HepG2 (cell line): Measurements from ENCODE around the gene URB1. TPM values are rescaled to one million over a fixed set of nuclear protein-coding genes. Genes with fewer than 3 reads are reported as not detected.

Experiments used
- ATAC-seq: fragments of 200-7000 bp; cut with Tn5 transposase; 3 replicates; pipeline ENCODE4 v1.9.1; 2020; ENCODE audit warnings: mild to moderate bottlenecking, moderate library complexity
- BruUV-seq: library from RNA; stranded (reverse); fragments of 400-500 nt; replicated peaks from 2 replicates; lab custom pipeline; 2021; lab: Mats Ljungman, UMichigan
- CTCF ChIA-PET: fragments of 300-600 bp; formaldehyde crosslinking; extraction: SDS; loops from one replicate; lab custom pipeline; 2021; ENCODE audit warnings: low total read pairs, inconsistent platforms, low intra/inter-chr PET ratio; lab: Yijun Ruan, JAX
- POLR2A ChIA-PET: fragments of 350-600 bp; sonication (Branson Sonifier 250); formaldehyde crosslinking; loops from one replicate; lab custom pipeline; 2020; ENCODE audit warnings: antibody characterized with exemption, inconsistent platforms; lab: Yijun Ruan, JAX
- DNase-seq: peaks from one replicate; pipeline ENCODE4 v3.0.0-alpha.2; 2015; ENCODE audit warnings: low spot score
- FAIRE-seq: peaks from 3 replicates; lab custom pipeline; 2011; peaks lifted over from hg19 to GRCh38; lab: Jason Lieb, UNC
- H2AFZ ChIP-seq: one replicate; pipeline ENCODE4 v1.6.1; 2011; ENCODE audit warnings: low read length, inconsistent platforms
- H3K27ac ChIP-seq: fragments of 300-600 bp; 3 replicates; pipeline ENCODE4 v1.8.0; 2011; ENCODE audit warnings: mixed run types, mild to moderate bottlenecking, mixed read lengths, low read length, inconsistent platforms; ENCODE audit not compliant: insufficient read depth; ENCODE audit errors: extremely low read length
- H3K27me3 ChIP-seq, 2 experiments: fragments of 200-600 bp in 1 of 2; 2 replicates in 1 of 2; 3 replicates in 1 of 2; pipeline versions ENCODE4 v1.6.0 to v1.8.0; 2011; ENCODE audit warnings: low read length in 2 of 2, mild to moderate bottlenecking in 2 of 2, moderate library complexity in 2 of 2, inconsistent platforms in 1 of 2; ENCODE audit not compliant: insufficient read depth in 2 of 2, control insufficient read depth in 1 of 2
- H3K36me3 ChIP-seq, 2 experiments: fragments of 200-600 bp in 1 of 2; replicated peaks in 1 of 2; 2 replicates in 1 of 2; 3 replicates in 1 of 2; pipeline versions ENCODE4 v1.5.1 to v1.8.0; 2011; ENCODE audit warnings: low read length in 2 of 2, inconsistent platforms in 1 of 2; ENCODE audit not compliant: insufficient read depth in 2 of 2, control insufficient read depth in 1 of 2
- H3K4me1 ChIP-seq: 2 replicates; pipeline ENCODE4 v1.5.1; 2012; ENCODE audit warnings: low read length, inconsistent platforms; ENCODE audit not compliant: insufficient read depth
- H3K4me2 ChIP-seq: 2 replicates; pipeline ENCODE4 v1.6.0; 2011; ENCODE audit warnings: low read depth, low read length, inconsistent platforms
- H3K4me3 ChIP-seq, 3 experiments: fragments of 200-600 bp in 1 of 3; sonication (generic), shearing (Covaris generic) in 1 of 3; replicated peaks in 1 of 3; 2 replicates each; pipeline ENCODE4 v1.5.1; 2011 to 2016; ENCODE audit warnings: low read length in 3 of 3, inconsistent platforms in 2 of 3, low read depth in 2 of 3, mild to moderate bottlenecking in 2 of 3, control low read depth in 1 of 3, mixed read lengths in 1 of 3; ENCODE audit not compliant: insufficient read depth in 1 of 3
- H3K79me2 ChIP-seq: one replicate; pipeline ENCODE4 v1.6.1; 2011; ENCODE audit warnings: low read length, inconsistent platforms; ENCODE audit not compliant: insufficient read depth
- H3K9ac ChIP-seq: 2 replicates; pipeline ENCODE4 v1.6.0; 2011; ENCODE audit warnings: mild to moderate bottlenecking, low read depth, low read length, inconsistent platforms; ENCODE audit not compliant: insufficient read depth
- H3K9me3 ChIP-seq: 2 replicates; pipeline ENCODE4 v1.5.1; 2012; ENCODE audit warnings: mild to moderate bottlenecking, low read length
- H4K20me1 ChIP-seq: 2 replicates; pipeline ENCODE4 v1.6.0; 2011; ENCODE audit warnings: inconsistent platforms, mild to moderate bottlenecking, low read length, moderate library complexity; ENCODE audit not compliant: insufficient read depth
- ASH2L ChIP-seq: fragments of 300-600, 200-600 bp; sonication (generic); IDR thresholded peaks from 2 replicates; pipeline ENCODE4 v1.7.0; 2017; ENCODE audit warnings: low read depth, mild to moderate bottlenecking, moderate library complexity, mixed read lengths, low read length; ENCODE audit not compliant: insufficient read length
- ATAD3A ChIP-seq: sonication (generic); formaldehyde crosslinking; IDR thresholded peaks from 2 replicates; pipeline ENCODE4 v1.4.0; 2020; ENCODE audit warnings: missing genetic modification reagents
- DR1 ChIP-seq: sonication (generic); formaldehyde crosslinking; IDR thresholded peaks from 2 replicates; pipeline ENCODE4 v1.8.0; 2021; ENCODE audit warnings: mild to moderate bottlenecking, missing genetic modification reagents, inconsistent platforms
- GATAD1 ChIP-seq: IDR thresholded peaks from 2 replicates; pipeline ENCODE4 v1.6.1; 2016; ENCODE audit warnings: missing genetic modification reagents, missing compliant biosample characterization
- GRHL1 ChIP-seq: sonication (generic); formaldehyde crosslinking; conservative IDR thresholded peaks from 2 replicates; pipeline ENCODE4 v1.8.0; 2022; ENCODE audit warnings: missing genetic modification reagents
- HNF4A ChIP-seq: sonication (generic); formaldehyde crosslinking; IDR thresholded peaks from 2 replicates; pipeline ENCODE4 v1.4.0; 2020; ENCODE audit warnings: missing genetic modification reagents
- IKZF4 ChIP-seq: sonication (generic); formaldehyde crosslinking; IDR thresholded peaks from 2 replicates; pipeline ENCODE4 v1.5.1; 2020; ENCODE audit warnings: borderline replicate concordance, mild to moderate bottlenecking, low read depth, missing genetic modification reagents; ENCODE audit errors: not compliant biosample characterization
- JUN ChIP-seq: sonication (generic); formaldehyde crosslinking; IDR thresholded peaks from 2 replicates; pipeline ENCODE4 v1.4.0; 2020; ENCODE audit warnings: mild to moderate bottlenecking, missing genetic modification reagents
- NFKB2 ChIP-seq: sonication (generic); formaldehyde crosslinking; IDR thresholded peaks from 2 replicates; pipeline ENCODE4 v1.4.0; 2020; ENCODE audit warnings: missing genetic modification reagents, borderline replicate concordance
- RFX3 ChIP-seq: IDR thresholded peaks from 2 replicates; pipeline ENCODE4 v1.6.1; 2016; ENCODE audit warnings: missing biosample characterization, missing genetic modification reagents
- SSRP1 ChIP-seq: IDR thresholded peaks from 2 replicates; pipeline ENCODE4 v1.6.1; 2016; ENCODE audit warnings: control low read depth
- TCF7L2 ChIP-seq: IDR thresholded peaks from 2 replicates; pipeline ENCODE4 v1.6.1; 2011; ENCODE audit warnings: mild to moderate bottlenecking, low read depth, low read length, moderate library complexity
- ZMAT3 ChIP-seq: sonication (generic); formaldehyde crosslinking; conservative IDR thresholded peaks from 2 replicates; pipeline ENCODE4 v1.7.0; 2021; ENCODE audit warnings: missing genetic modification reagents
- ZNF253 ChIP-seq: sonication (generic); formaldehyde crosslinking; IDR thresholded peaks from 2 replicates; pipeline ENCODE4 v1.8.0; 2022; ENCODE audit warnings: mild to moderate bottlenecking, missing genetic modification reagents, borderline replicate concordance
- ZNF446 ChIP-seq: sonication (generic); formaldehyde crosslinking; IDR thresholded peaks from 2 replicates; pipeline ENCODE4 v1.5.0; 2020; ENCODE audit warnings: mild to moderate bottlenecking, missing genetic modification reagents
- ZNF792 ChIP-seq: IDR thresholded peaks from 2 replicates; pipeline ENCODE4 v1.6.1; 2016
- ZNF883 ChIP-seq: sonication (generic); formaldehyde crosslinking; IDR thresholded peaks from 2 replicates; pipeline ENCODE4 v1.5.1; 2020; ENCODE audit warnings: mild to moderate bottlenecking, missing genetic modification reagents; ENCODE audit errors: not compliant biosample characterization
- WGBS: methylation state at CpG from one replicate; pipeline ENCODE4 v1.1.6; 2017; ENCODE audit warnings: low lambda C conversion rate; 5-methylcytosine and 5-hydroxymethylcytosine counted together
- in situ Hi-C: cut with HindIII; loops from 2 replicates; pipeline ENCODE4 v1.10.0; 2017; ENCODE audit warnings: low pct_unique_long_range_greater_than_20kb; ENCODE audit not compliant: extremely low pct_ligation_motif_present
- intact Hi-C: fragments of 100-400 bp; cut with micrococcal nuclease; formaldehyde crosslinking; loops from one replicate; pipeline ENCODE4 v1.10.0; 2022; ENCODE audit not compliant: unreplicated experiment
- polyA plus RNA-seq, 8 experiments: library from polyadenylated mRNA; depleted of rRNA in 3 of 8; stranded (reverse) in 7 of 8; unstranded in 1 of 8; fragments of >200 nt; fragmentation: Illumina TruSeq in 4 of 8; extraction: Trizol in 4 of 8; gene quantifications; 2 replicates each; pipeline versions ENCODE4 v1.2.1 to v1.2.3, GENCODE V29; 2011 to 2016; ENCODE audit warnings: low read depth in 4 of 8, missing spikeins in 1 of 8, mixed read lengths in 1 of 8; ENCODE audit not compliant: insufficient read depth in 1 of 8
- total RNA-seq, 5 experiments: library from RNA; depleted of rRNA; stranded (reverse); fragments of >200 nt; fragmentation: Illumina TruSeq; extraction: Trizol; gene quantifications; 2 replicates each; pipeline ENCODE4 v1.2.3, GENCODE V29; 2016; ENCODE audit warnings: low read depth in 1 of 5

The URB1 gene
- total and polyA plus RNA-seq, 2 of the 13 experiments (the other 11 are each of a cell fraction or from before 2014, with no cell fraction given), result 4.5 to 16.7 TPM

- FAIRE-seq (no peak), ATAC-seq (no peak), DNase-seq (no peak)
- Histone ChIP-seq H3K27me3 (no peaks in the 10 kb centered on the region), H3K36me3 (peaks cover 26 to 52% of the 10 kb centered on the region in 2 experiments; a peak in 4 of 5 replicates), H3K9me3 (no peaks in the 10 kb centered on the region), H2AFZ (no peak overlapping the region), H3K4me3 (no peak overlapping the region), H3K9ac (no peak overlapping the region), H3K79me2 (peaks cover 52% of the 10 kb centered on the region), H4K20me1 (peaks cover 7% of the 10 kb centered on the region; the same call in 1 of the 2 replicates), H3K27ac (no peak overlapping the region), H3K4me1 (peaks cover 52% of the 10 kb centered on the region), H3K4me2 (no peak overlapping the region)
- POLR2A ChIA-PET, result no interaction called here
- no TSS peak for BruUV-seq
- CTCF ChIA-PET, result no interaction called here
- in situ Hi-C loops (no loop called here), intact Hi-C loops (no loop called here)
- 98% methylated on average over 8 of the region's 8 CpGs for WGBS
- no peak for TF ChIP-seq ASH2L
- no peak for TF ChIP-seq ZNF883
- no peak for TF ChIP-seq GRHL1 (CRISPR knock-in tag)
- TF ChIP-seq ZMAT3 (CRISPR knock-in tag), result no peak
- TF ChIP-seq RFX3 (CRISPR knock-in tag), result no peak
- TF ChIP-seq NFKB2 (CRISPR knock-in tag), result no peak
- no peak for TF ChIP-seq DR1 (CRISPR knock-in tag)
- TF ChIP-seq GATAD1 (CRISPR knock-in tag), result no peak
- TF ChIP-seq TCF7L2, result no peak
- no peak for TF ChIP-seq ZNF792 (CRISPR knock-in tag)
- no peak for TF ChIP-seq SSRP1 (CRISPR knock-in tag)
- no peak for TF ChIP-seq ATAD3A
- no peak for TF ChIP-seq HNF4A (CRISPR knock-in tag)
- no peak for TF ChIP-seq ZNF446 (CRISPR knock-in tag)
- TF ChIP-seq JUN (CRISPR knock-in tag), result no peak
- no peak for TF ChIP-seq IKZF4 (CRISPR knock-in tag)
- no peak for TF ChIP-seq ZNF253 (CRISPR knock-in tag)
Observed at GRCh38 chr21:32387151-32387550, 5.7 kb downstream of the URB1 start.
